ENCODE data around the gene CDKN2B-AS1. TPM values are rescaled to one million over a fixed set of nuclear protein-coding genes. Genes with fewer than 3 reads are reported as not detected.
"Not testable (repeated sequence)": the region's sequence is repeated elsewhere in the genome, so short reads cannot be mapped to it uniquely, and the experiment has no call there.

CDKN2B-AS1 gene
- total RNA-seq, 1 donor, result 2.1 TPM

GRCh38 chr9:22056402-22056801, 61.8 kb downstream of the CDKN2B-AS1 start:
- Histone ChIP-seq H3K9me3 (ENCODE audit: low read depth, low read length) (no peaks in the 10 kb centered on the region), H3K4me3 (ENCODE audit: low read length) (no peak overlapping the region), H3K27me3 (ENCODE audit: insufficient read depth, low read length) (no peaks in the 10 kb centered on the region)

GRCh38 chr9:22057972-22058371, 63.4 kb downstream of the CDKN2B-AS1 start:
- not testable (repeated sequence) for H3K27me3 ChIP-seq (ENCODE audit: insufficient read depth, low read length); H3K4me1 ChIP-seq (ENCODE audit: insufficient read depth, low read length); H3K9me3 ChIP-seq (ENCODE audit: low read depth, low read length); H3K4me3 ChIP-seq (ENCODE audit: low read length)

More at GRCh38 chr9:22056402-22056801, 61.8 kb downstream of the CDKN2B-AS1 start:
- no peaks in the 10 kb centered on the region for H3K4me1 ChIP-seq (ENCODE audit: insufficient read depth, low read length)

- Histone ChIP-seq H3K4me1 (ENCODE audit: insufficient read depth, low read length) (no peaks in the 10 kb centered on the region), H3K9me3 (ENCODE audit: low read depth, low read length) (no peaks in the 10 kb centered on the region), H3K27me3 (ENCODE audit: insufficient read depth, low read length) (peaks cover 3% of the 10 kb centered on the region), H3K4me3 (ENCODE audit: low read length) (no peak overlapping the region)
Measured at GRCh38 chr9:22060831-22061383, 66.3 kb downstream of the CDKN2B-AS1 start.

- no peaks in the 10 kb centered on the region for H3K9me3 ChIP-seq (ENCODE audit: low read depth, low read length)
- H3K4me3 ChIP-seq (ENCODE audit: low read length), result no peak overlapping the region
- peaks cover 3% of the 10 kb centered on the region for H3K27me3 ChIP-seq (ENCODE audit: insufficient read depth, low read length)
- H3K4me1 ChIP-seq (ENCODE audit: insufficient read depth, low read length), result no peaks in the 10 kb centered on the region
Measured at GRCh38 chr9:22064957-22065356, 70.4 kb downstream of the CDKN2B-AS1 start.

- no peak overlapping the region for H3K4me3 ChIP-seq (ENCODE audit: low read length)
- H3K4me1 ChIP-seq (ENCODE audit: insufficient read depth, low read length), result no peaks in the 10 kb centered on the region
- no peaks in the 10 kb centered on the region for H3K9me3 ChIP-seq (ENCODE audit: low read depth, low read length)
- peaks cover 3% of the 10 kb centered on the region for H3K27me3 ChIP-seq (ENCODE audit: insufficient read depth, low read length)
Measured at GRCh38 chr9:22065431-22066200, 71.0 kb downstream of the CDKN2B-AS1 start.

GRCh38 chr9:22067196-22067595, 72.6 kb downstream of the CDKN2B-AS1 start:
- peaks cover 2% of the 10 kb centered on the region for H3K27me3 ChIP-seq (ENCODE audit: insufficient read depth, low read length)
- no peaks in the 10 kb centered on the region for H3K4me1 ChIP-seq (ENCODE audit: insufficient read depth, low read length)
- H3K4me3 ChIP-seq (ENCODE audit: low read length), result no peak overlapping the region
- no peaks in the 10 kb centered on the region for H3K9me3 ChIP-seq (ENCODE audit: low read depth, low read length)

GRCh38 chr9:22068369-22068768, 73.8 kb downstream of the CDKN2B-AS1 start:
- no peaks in the 10 kb centered on the region for H3K27me3 ChIP-seq (ENCODE audit: insufficient read depth, low read length)
- no peak overlapping the region for H3K4me3 ChIP-seq (ENCODE audit: low read length)
- no peaks in the 10 kb centered on the region for H3K9me3 ChIP-seq (ENCODE audit: low read depth, low read length)
- no peaks in the 10 kb centered on the region for H3K4me1 ChIP-seq (ENCODE audit: insufficient read depth, low read length)

- Histone ChIP-seq H3K27me3 (ENCODE audit: insufficient read depth, low read length) (no peaks in the 10 kb centered on the region), H3K4me1 (ENCODE audit: insufficient read depth, low read length) (peaks cover 4% of the 10 kb centered on the region), H3K9me3 (ENCODE audit: low read depth, low read length) (no peaks in the 10 kb centered on the region), H3K4me3 (ENCODE audit: low read length) (no peak overlapping the region)
Measured at GRCh38 chr9:22073349-22073748, 78.8 kb downstream of the CDKN2B-AS1 start.

- peaks cover 8% of the 10 kb centered on the region for H3K4me1 ChIP-seq (ENCODE audit: insufficient read depth, low read length)
Measured at GRCh38 chr9:22078081-22078480, 83.5 kb downstream of the CDKN2B-AS1 start.

GRCh38 chr9:22079873-22080341, 85.3 kb downstream of the CDKN2B-AS1 start:
- Histone ChIP-seq H3K9me3 (ENCODE audit: low read depth, low read length) (no peaks in the 10 kb centered on the region), H3K4me3 (ENCODE audit: low read length) (no peak overlapping the region), H3K27me3 (ENCODE audit: insufficient read depth, low read length) (no peaks in the 10 kb centered on the region), H3K4me1 (ENCODE audit: insufficient read depth, low read length) (peaks cover 8% of the 10 kb centered on the region)

More at GRCh38 chr9:22078081-22078480, 83.5 kb downstream of the CDKN2B-AS1 start:
- H3K9me3 ChIP-seq (ENCODE audit: low read depth, low read length), result no peaks in the 10 kb centered on the region
- no peak overlapping the region for H3K4me3 ChIP-seq (ENCODE audit: low read length)
- H3K27me3 ChIP-seq (ENCODE audit: insufficient read depth, low read length), result no peaks in the 10 kb centered on the region

- Histone ChIP-seq H3K9me3 (ENCODE audit: low read depth, low read length) (no peaks in the 10 kb centered on the region), H3K4me1 (ENCODE audit: insufficient read depth, low read length) (peaks cover 4% of the 10 kb centered on the region), H3K4me3 (ENCODE audit: low read length) (no peak overlapping the region), H3K27me3 (ENCODE audit: insufficient read depth, low read length) (no peaks in the 10 kb centered on the region)
Measured at GRCh38 chr9:22084336-22085035, 89.9 kb downstream of the CDKN2B-AS1 start.

- Histone ChIP-seq H3K27me3 (ENCODE audit: insufficient read depth, low read length) (no peaks in the 10 kb centered on the region), H3K4me1 (ENCODE audit: insufficient read depth, low read length) (no peaks in the 10 kb centered on the region), H3K9me3 (ENCODE audit: low read depth, low read length) (no peaks in the 10 kb centered on the region), H3K4me3 (ENCODE audit: low read length) (no peak overlapping the region)
Measured at GRCh38 chr9:22088053-22088716, 93.6 kb downstream of the CDKN2B-AS1 start.

GRCh38 chr9:22088717-22089061, 94.1 kb downstream of the CDKN2B-AS1 start:
- Histone ChIP-seq H3K27me3 (ENCODE audit: insufficient read depth, low read length) (no peaks in the 10 kb centered on the region), H3K4me3 (ENCODE audit: low read length) (no peak overlapping the region), H3K4me1 (ENCODE audit: insufficient read depth, low read length) (no peaks in the 10 kb centered on the region), H3K9me3 (ENCODE audit: low read depth, low read length) (no peaks in the 10 kb centered on the region)

- H3K27me3 ChIP-seq (ENCODE audit: insufficient read depth, low read length), result no peaks in the 10 kb centered on the region
- no peaks in the 10 kb centered on the region for H3K4me1 ChIP-seq (ENCODE audit: insufficient read depth, low read length)
Measured at GRCh38 chr9:22097707-22098106, 103.1 kb downstream of the CDKN2B-AS1 start.

More at GRCh38 chr9:22097707-22098106, 103.1 kb downstream of the CDKN2B-AS1 start:
- no peaks in the 10 kb centered on the region for H3K9me3 ChIP-seq (ENCODE audit: low read depth, low read length)
- no peak overlapping the region for H3K4me3 ChIP-seq (ENCODE audit: low read length)

Data from mononuclear cell (primary cell).